GM06990 (cell line): Measurements from ENCODE around the gene PLIN3.
"Not testable (repeated sequence)": the region's sequence is repeated elsewhere in the genome, so short reads cannot be mapped to it uniquely, and the experiment has no call there.

Experiments used
- DNase-seq: peaks from one replicate; pipeline ENCODE4 v3.0.0-alpha.2; 2011; ENCODE audit not compliant: insufficient read length; ENCODE audit errors: extremely low read depth
- H3K27me3 ChIP-seq: replicated peaks from 2 replicates; pipeline ENCODE4 v1.6.0; 2011; ENCODE audit warnings: low read length; ENCODE audit not compliant: control insufficient read depth, insufficient read depth
- H3K36me3 ChIP-seq: 2 replicates; pipeline ENCODE4 v1.5.1; 2011; ENCODE audit warnings: low read length; ENCODE audit not compliant: control insufficient read depth, insufficient read depth
- H3K4me3 ChIP-seq: replicated peaks from 2 replicates; pipeline ENCODE4 v1.5.1; 2011; ENCODE audit warnings: low read depth, mild to moderate bottlenecking, control low read depth, low read length
- CTCF ChIP-seq: IDR thresholded peaks from 2 replicates; pipeline ENCODE4 v1.5.1; 2011; ENCODE audit warnings: low read length, control low read depth, mild to moderate bottlenecking, inconsistent platforms; ENCODE audit not compliant: insufficient read depth, poor library complexity, severe bottlenecking

Gene PLIN3

DNA sequence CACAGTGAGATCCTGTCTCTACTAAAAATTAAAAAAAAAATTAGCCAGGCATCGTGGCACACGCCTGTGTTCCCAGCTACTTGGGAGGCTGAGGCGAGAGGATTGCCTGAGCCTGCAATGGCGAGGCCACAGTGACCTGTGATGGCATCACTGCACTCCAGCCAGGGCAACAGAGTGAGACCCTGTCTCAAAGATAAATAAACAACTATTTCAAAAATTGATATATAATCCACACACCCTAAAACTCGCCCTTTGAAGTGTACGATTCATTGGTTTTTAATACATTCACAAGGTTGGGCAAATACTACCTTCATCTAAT lies 23.9 kb downstream of the PLIN3 start:
- Histone ChIP-seq H3K36me3 (peaks cover 11% of the 10 kb centered on the region), H3K4me3 (no peak overlapping the region), H3K27me3 (no peaks in the 10 kb centered on the region)
- no peak for DNase-seq
- no peak for TF ChIP-seq CTCF

GRCh38 chr19:4839192-4839591 lies 28.3 kb downstream of the PLIN3 start:
- H3K36me3 ChIP-seq = peaks cover 2% of the 10 kb centered on the region
- H3K4me3 ChIP-seq = no peak overlapping the region
- DNase-seq = no peak
- no peaks in the 10 kb centered on the region for H3K27me3 ChIP-seq
- TF ChIP-seq CTCF = no peak

DNA sequence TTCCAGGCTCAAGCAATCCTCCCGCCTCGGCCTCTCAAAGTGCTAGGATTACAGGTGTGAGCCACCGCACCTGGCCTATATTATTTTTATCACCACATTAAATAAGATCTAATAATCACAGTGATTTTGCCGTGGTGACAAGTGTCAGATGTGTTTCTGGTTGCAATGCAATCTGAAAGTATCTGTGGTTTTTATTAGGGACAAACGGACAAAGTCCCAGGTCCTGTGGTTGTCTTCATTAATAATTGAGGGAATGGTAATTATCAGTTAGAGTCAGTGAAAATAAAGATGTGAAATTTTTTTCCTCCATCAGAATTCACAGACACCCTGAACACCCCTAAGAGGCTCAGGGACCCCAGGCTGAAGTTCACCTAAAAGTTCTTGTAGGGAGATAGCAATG lies 34.7 kb downstream of the PLIN3 start:
- no peaks in the 10 kb centered on the region for H3K27me3 ChIP-seq
- H3K4me3 ChIP-seq = no peak overlapping the region
- DNase-seq = no peak
- TF ChIP-seq CTCF = no peak
- no peaks in the 10 kb centered on the region; the same call in 1 of the 2 replicates for H3K36me3 ChIP-seq

DNA sequence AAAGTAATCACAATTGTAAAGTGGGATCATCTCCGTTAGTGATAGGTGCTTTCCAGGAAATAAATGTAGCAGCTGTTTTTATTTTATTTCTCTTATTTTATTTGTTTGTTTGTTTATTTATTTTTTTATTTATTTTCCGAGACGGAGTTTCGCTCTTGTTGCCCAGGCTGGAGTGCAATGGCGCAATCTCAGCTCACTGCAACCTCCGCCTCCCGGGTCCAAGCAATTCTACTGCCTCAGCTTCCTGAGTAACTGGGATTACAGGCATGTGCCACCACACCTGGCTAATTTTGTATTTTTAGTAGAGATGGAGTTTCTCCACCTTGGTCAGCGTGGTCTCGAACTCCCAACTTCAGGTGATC lies 35.5 kb downstream of the PLIN3 start:
- not testable (repeated sequence) for H3K27me3 ChIP-seq, DNase-seq, H3K36me3 ChIP-seq
- H3K4me3 ChIP-seq = peak overlapping the region; percentile 92

- TF ChIP-seq CTCF = no peak
- Histone ChIP-seq H3K36me3 (no peaks in the 10 kb centered on the region; the same call in 1 of the 2 replicates), H3K4me3 (peak within 1 kb of the TSS; percentile 92), H3K27me3 (no peaks in the 10 kb centered on the region)
- DNase-seq = peak; percentile 86
Measured at GRCh38 chr19:4831304-4831978, 36.0 kb downstream of the PLIN3 start, which contains the start of gene TICAM1. Gene TICAM1 (minus strand): TSS chr19:4831712. CDS start chr19:4818377, 13,335 bp downstream.

DNA sequence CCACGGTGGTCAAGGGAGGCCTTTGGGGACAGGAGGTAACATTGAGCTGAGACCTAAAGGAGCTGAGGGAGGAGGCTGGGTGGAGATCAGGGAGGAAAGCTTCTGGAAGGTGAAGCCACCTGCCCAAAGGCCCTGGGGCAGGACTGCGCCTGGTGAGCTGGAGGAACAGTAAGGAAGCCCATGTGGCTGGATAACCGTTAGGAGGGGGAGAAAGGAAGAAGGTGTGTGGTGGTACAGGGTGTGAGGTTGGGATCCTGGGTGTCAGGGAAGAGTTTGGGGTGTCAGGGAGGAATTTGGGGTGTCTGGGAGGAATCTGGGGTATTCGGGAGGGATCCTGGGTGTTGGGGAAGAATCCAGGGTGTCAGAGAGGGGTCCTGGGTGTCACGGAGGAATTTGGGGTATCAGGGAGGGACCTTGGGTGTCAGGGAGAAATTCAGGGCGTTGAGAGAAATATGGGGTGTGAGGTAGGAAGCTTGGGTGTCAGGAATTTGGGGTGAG lies 36.6 kb downstream of the PLIN3 start:
- no peaks in the 10 kb centered on the region for H3K27me3 ChIP-seq

More for the DNA sequence above, 36.6 kb downstream of the PLIN3 start:
- Histone ChIP-seq H3K4me3 (peak overlapping the region; percentile 92), H3K36me3 (no peaks in the 10 kb centered on the region; the same call in 1 of the 2 replicates)
- no peak for DNase-seq
- no peak for TF ChIP-seq CTCF
